ENCODE results near the gene PRKN. TPM values are rescaled to one million over a fixed set of nuclear protein-coding genes. Genes with fewer than 3 reads are reported as not detected.
A peak's percentile ranks its signal among the peaks of the same experiment; 100 is the strongest.

PRKN gene
- total RNA-seq, 1 donor from 2014 or later: 7.9 TPM

DNA sequence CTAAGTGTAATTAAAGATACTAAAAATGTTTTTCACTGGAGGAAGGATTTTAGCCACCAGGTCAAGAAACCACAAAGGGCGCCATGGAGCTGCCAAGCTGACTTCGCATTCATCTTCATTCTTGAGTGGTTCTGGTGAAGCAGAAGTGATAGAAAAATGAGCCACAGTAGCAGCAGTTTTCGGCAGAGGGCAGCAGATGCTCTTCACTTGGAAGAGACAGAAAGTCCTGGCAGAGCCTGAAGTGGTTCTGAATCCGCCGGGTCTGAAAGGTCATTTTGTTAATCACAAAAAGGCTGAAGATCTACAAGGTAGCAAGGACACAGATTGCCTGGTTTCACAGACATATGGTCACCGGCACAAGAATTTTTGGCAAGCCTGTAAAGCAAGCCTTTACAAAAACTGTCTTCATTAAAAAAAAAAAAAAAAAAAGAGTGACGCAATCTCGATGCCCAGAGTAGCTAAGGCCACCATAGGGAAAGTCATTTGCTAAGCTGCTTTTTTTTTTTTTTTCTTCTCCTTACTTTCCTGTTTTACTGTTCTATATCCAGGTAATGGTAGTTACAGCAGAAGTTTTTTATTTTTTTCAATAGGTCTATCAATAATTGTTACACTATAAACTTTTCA is 1108.6 kb downstream of the PRKN start:
- DNase-seq (ENCODE audit: low spot score): peak; percentile 50

DNA sequence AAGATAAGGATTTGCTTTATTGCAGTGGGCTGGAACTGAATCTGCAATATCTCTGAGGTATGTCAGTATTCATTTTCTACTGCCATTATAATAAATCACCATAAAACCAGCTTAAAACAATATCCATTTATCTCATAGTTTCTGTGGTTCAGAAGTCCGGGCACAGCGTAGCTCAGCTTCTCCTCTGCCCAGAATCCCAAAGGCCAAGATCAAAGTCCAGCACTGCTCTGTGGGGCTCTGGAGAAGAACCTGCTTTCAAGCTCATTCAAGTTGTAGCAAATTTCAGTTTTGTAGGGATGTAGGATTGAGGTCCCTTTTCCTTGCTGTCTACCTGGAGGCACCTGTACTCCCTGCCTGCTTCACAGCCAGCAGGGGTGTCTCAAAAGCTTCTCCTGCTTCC is 1113.9 kb downstream of the PRKN start:
- no peak for DNase-seq (ENCODE audit: low spot score)

DNA sequence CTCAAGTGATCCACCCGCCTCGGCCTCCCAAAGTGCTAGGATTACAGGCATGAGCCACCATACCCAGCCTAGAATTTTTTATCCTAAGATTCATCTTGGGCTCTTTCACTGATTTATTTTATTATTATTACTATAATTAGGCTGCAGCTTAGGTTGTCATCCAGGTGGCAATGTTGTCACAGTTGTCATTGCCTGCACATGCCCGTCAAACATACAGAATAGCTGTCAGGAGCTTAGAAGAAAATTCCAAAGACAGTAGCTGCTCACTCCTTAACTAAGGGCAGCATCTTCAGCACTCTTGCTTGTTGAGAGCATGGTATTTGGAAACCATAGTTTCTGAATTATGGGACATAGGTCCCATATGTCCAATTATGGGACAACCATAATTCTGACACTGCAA is 1118.8 kb downstream of the PRKN start:
- DNase-seq (ENCODE audit: low spot score): no peak

DNA sequence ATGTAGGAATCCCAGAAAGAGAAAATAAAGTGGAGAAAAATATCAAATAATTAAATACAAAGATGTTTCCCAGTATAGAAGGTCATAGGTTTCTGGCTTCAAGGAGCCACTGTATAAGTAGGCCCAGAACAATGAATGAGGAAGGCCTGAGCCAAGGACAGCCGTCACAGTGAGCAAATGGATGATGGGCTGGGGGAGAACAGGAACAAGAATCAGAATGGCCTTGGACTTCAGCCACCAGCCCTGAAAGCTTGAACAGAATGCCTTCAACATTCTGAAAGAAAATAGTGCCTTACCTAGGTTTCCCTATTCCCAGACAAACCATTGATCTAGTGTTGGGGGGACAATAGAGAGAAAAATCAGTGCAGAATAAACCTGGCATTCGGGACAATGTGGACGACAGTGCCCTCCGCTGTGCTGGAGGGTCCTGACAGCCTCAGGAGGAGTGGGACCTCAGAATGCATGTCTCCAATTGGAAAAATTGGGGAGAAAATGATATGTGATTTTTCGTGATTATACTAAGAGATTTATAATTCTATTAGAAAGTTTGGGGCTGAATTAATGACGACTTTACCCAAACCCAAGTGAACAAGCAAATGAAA is 1119.8 kb downstream of the PRKN start:
- DNase-seq (ENCODE audit: low spot score): no peak

- DNase-seq (ENCODE audit: low spot score): no peak
Observed at GRCh38 chr6:161602359-161602758, 1125.2 kb downstream of the PRKN start.

- no peak for DNase-seq (ENCODE audit: low spot score)
Observed at GRCh38 chr6:161598896-161599295, 1128.7 kb downstream of the PRKN start.

DNA sequence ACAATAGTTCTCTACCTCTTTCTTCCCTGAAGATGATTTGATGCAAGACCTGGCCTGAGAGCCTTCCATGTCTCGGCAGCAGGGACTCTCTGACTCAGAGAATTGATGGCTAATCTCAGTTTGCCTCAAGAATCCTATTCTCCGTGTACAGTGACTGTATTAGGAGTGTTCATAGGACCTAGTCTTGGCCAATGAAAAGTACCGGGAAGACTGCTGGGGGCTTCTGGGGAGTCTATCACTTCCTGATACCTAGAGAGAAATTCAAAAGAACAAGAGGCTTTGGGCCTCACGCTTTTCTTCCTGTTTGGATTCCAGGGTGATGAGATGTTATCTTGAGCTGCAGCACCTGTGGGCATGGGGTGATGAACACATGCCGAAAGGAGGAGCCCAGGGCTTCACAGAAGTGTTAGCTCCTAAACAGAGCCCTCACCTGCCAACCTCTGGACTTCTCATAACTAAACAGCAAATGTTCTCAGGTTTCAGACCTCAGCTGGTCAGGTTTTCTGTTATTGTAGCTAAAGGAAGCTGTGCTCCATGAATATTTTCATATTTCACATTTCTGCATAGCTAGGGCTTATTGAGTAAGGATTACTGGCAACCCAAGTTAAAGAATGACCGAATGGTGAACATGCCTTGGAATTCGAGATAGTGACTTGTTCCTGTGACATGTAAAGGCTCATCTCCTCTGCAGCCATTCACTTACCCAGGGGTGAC is 1130.6 kb downstream of the PRKN start:
- DNase-seq (ENCODE audit: low spot score): no peak

- DNase-seq (ENCODE audit: low spot score): no peak
Observed at GRCh38 chr6:161594412-161594811, 1133.2 kb downstream of the PRKN start.

- no peak for DNase-seq (ENCODE audit: low spot score)
Observed at GRCh38 chr6:161590961-161591627, 1136.5 kb downstream of the PRKN start.

DNA sequence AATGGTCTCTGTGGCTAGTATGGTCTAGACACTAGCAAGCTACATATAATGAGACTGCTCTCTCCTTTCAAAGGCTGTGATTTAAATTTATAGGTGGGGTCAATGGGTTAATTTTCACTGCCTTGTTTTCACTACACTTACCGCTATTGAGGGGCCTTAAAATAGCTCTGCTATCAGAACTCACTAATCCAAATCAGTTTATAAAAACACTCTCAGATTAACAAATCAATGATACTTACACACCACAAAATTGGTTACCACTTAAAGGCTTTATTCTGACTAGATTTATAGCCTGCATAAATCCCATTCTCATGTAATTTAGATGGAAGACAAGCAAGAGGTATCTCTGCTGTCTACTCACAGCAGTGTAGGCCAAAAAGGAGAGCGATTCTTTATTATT is 1140.7 kb downstream of the PRKN start:
- no peak for DNase-seq (ENCODE audit: low spot score)

GRCh38 chr6:161584621-161585340 is 1142.8 kb downstream of the PRKN start:
- no peak for DNase-seq (ENCODE audit: low spot score)

- no peak for DNase-seq (ENCODE audit: low spot score)
Observed at GRCh38 chr6:161584051-161584450, 1143.5 kb downstream of the PRKN start.

DNA sequence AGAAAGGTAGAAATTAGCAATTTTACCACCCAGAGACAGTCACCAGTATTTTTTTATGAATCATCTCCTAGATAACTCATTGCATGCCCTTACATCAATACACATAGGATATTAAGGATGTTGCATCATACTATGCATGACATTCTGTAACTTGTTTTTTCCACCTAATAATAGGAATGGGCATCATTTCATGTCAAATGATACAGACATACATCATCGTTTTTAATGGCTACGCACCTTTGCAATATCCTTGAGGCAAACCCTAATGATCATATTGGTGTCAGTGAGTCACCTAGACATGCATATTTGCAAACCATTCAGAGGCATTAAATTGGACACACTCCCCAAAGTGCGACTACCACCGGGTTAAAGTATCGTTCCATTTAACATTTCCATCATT is 1144.0 kb downstream of the PRKN start:
- no peak for DNase-seq (ENCODE audit: low spot score)

DNA sequence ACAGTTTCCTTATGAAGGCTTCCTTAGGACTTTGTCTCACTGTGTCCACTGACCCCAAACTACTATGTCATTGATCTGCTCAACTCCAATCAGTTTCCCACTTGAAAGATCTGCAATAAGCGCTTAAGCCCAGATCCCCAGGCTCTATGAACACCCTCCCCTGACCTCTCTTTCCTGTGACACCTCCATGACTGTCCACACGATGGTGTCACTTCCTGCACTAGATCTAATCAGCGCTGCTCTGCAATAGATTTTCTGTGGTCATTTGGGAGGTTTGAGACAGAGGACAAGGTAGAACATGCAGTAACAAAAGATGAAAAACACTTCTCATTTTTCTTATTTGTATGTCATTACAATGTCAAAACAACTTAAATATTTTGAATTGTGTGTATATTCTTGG is 1149.1 kb downstream of the PRKN start:
- DNase-seq (ENCODE audit: low spot score): no peak

GRCh38 chr6:161575523-161576254 is 1151.9 kb downstream of the PRKN start:
- no peak for DNase-seq (ENCODE audit: low spot score)

- no peak for DNase-seq (ENCODE audit: low spot score)
Observed at GRCh38 chr6:161568885-161569456, 1158.6 kb downstream of the PRKN start.

GRCh38 chr6:161564952-161565351 is 1162.6 kb downstream of the PRKN start:
- no peak for DNase-seq (ENCODE audit: low spot score)

GRCh38 chr6:161561908-161562307 is 1165.7 kb downstream of the PRKN start:
- DNase-seq (ENCODE audit: low spot score): no peak

GRCh38 chr6:161557333-161558107 is 1170.0 kb downstream of the PRKN start:
- DNase-seq (ENCODE audit: low spot score): no peak

DNA sequence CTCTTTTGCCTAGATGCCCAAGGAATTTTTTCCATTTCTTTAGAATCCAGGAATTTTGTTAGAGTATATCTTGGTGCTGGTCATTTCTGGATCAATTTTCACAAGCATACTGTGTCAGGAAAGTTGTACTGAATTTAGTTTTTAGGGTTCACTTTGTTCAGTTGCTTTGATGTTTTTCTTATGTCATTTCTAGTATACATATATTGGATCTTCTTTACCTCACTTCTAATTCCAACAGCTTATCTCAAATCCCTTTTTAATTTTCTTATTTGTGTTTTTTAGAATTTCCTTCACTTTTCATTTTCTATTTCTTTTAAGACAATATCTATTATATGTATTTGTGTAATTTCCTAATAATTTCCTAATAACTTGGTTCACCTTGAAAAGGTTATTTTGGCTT is 1172.7 kb downstream of the PRKN start:
- no peak for DNase-seq (ENCODE audit: low spot score)
